Fibroblast of the aortic adventitia (primary cell): ENCODE results near the gene DENND2A. TPM values are rescaled to one million over a fixed set of nuclear protein-coding genes. Genes with fewer than 3 reads are reported as not detected.

Source experiments
- DNase-seq: peaks from one replicate; pipeline ENCODE4 v3.0.0-alpha.2; 2010; ENCODE audit warnings: low read depth
- H3K4me3 ChIP-seq: 2 replicates; pipeline ENCODE4 v1.5.1; 2011; ENCODE audit warnings: low read depth, mild to moderate bottlenecking, control low read depth, low read length, moderate library complexity
- total RNA-seq: library from RNA; depleted of rRNA; stranded (reverse); fragments of >200 nt; gene quantifications from 2 replicates; pipeline ENCODE4 v1.2.3, GENCODE V29; 2012; ENCODE audit warnings: low replicate concordance
- TF ChIP-seq, protein P1 (sequence below): IDR thresholded peaks from 2 replicates; pipeline ENCODE4 v1.5.1; 2011; ENCODE audit warnings: mild to moderate bottlenecking, low read length, control low read depth, inconsistent platforms; ENCODE audit not compliant: insufficient read depth

Gene DENND2A
- total RNA-seq, 1 donor: 17.7 TPM

DNA sequence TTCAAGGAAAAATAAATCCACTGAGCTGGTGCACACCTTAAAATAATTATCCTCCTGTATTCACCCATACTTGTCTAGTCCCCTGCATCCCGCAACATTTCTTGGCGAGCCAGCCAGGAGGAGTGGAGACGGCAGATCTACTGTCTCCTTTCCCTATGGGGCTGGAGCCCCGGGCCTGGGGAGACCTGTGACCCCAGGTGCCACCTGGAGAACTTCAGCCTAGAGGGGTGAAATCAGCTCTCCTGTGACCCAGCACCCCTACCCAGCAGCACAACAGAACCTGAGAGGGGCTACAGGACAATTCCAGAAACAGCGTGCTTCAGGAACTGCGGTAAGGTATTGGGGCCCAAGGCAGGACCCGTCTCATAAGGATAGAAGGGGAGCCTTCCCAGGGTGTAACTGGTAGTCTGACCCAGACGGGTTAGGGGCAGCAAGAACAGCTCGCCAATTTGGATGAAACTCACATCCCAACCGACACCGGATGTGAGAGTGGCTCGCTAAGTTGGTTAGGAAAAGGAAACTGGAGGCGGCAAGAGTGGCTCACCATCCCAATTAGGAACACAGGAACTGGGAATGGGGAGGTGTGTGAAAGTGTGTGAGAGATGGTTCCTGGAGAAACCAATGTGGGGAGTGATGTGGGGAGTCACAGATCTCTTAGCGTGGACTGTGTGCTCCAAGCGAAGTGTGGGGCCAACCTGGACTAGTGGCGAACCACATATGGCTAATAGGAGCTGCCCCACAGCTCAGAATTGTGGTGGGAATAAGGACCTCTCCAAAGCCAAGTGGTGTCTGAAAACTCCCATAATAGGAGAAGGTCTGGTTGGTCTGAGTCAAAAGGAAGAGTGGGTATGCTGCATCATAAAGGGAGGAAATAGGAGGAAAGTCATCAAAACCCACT lies 15.1 kb upstream of the DENND2A start:
- TF ChIP-seq, protein P1, sequence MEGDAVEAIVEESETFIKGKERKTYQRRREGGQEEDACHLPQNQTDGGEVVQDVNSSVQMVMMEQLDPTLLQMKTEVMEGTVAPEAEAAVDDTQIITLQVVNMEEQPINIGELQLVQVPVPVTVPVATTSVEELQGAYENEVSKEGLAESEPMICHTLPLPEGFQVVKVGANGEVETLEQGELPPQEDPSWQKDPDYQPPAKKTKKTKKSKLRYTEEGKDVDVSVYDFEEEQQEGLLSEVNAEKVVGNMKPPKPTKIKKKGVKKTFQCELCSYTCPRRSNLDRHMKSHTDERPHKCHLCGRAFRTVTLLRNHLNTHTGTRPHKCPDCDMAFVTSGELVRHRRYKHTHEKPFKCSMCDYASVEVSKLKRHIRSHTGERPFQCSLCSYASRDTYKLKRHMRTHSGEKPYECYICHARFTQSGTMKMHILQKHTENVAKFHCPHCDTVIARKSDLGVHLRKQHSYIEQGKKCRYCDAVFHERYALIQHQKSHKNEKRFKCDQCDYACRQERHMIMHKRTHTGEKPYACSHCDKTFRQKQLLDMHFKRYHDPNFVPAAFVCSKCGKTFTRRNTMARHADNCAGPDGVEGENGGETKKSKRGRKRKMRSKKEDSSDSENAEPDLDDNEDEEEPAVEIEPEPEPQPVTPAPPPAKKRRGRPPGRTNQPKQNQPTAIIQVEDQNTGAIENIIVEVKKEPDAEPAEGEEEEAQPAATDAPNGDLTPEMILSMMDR: no peak
- H3K4me3 ChIP-seq: no peak overlapping the region

DNA sequence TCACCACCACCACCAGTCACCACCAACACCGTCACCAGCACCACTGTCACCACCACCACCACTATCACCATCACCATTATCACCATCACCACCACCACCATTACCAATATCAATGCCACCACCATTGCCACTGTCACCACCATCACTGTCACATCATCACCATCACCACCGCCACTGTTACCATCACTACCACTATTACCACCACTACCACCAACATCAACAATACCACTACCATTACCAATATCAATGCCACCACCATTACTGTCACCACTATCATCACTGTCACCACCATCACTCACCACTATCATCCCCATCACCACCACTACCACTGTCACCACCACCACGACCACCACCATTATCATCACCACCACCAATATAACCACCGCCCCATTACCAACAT lies 14.0 kb upstream of the DENND2A start:
- H3K4me3 ChIP-seq: no peak overlapping the region
- DNase-seq: no peak
- TF ChIP-seq, protein P1: no peak

More for the DNA sequence above, 15.1 kb upstream of the DENND2A start:
- no peak for DNase-seq

DNA sequence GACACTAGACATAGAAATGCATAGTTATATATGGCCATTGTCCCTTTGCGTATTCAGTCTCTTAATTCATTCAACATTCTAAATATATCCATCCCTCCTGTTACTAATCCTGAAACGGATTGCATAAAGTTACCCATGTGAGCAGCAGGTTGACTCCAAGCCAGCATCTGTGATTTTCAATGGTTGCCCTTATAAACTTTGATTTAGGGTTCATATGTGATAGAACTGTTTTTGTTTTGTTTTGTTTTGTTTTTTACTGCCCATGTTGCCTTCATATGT lies 13.4 kb upstream of the DENND2A start:
- DNase-seq: no peak
- TF ChIP-seq, protein P1: no peak
- no peak overlapping the region for H3K4me3 ChIP-seq

DNA sequence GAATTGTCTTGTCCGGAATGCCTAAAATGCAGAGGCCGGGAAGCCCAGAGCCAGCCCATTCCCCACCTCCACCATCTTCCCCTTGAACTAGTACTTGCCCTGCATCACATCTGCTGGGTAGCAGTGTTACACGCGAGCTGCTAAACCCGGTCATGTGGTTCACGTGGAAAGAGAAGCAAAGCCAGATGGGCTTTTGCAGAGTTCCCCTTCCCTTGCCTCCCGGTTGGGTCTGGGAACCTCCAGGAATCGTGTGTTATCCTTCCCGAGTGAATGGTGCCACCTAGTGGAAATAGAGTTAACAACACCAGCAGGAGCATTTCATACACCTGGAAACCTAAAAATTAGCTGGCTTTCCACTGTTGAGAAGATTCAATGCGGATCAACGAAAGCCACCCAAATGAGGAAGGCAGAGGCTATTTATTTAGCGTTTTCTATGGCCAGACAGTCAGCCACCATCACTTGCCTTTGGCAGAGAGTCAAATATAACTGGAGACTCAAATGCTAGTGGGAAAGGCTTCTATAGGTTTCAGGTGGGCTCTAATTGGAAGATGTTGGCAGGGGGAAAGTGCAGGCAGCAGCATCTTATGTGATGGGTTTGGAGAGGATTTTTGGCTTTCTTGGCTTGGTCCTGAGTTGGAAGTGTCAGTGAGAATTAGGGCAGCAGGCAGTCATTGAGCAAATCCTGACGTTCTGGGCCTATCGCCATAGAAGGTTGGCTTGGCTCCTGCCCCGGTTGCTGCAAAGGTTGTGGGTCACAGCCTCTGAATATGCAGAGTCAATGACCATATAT lies 12.9 kb upstream of the DENND2A start:
- TF ChIP-seq, protein P1: peak; percentile 81
- peak; percentile 89 for DNase-seq

DNA sequence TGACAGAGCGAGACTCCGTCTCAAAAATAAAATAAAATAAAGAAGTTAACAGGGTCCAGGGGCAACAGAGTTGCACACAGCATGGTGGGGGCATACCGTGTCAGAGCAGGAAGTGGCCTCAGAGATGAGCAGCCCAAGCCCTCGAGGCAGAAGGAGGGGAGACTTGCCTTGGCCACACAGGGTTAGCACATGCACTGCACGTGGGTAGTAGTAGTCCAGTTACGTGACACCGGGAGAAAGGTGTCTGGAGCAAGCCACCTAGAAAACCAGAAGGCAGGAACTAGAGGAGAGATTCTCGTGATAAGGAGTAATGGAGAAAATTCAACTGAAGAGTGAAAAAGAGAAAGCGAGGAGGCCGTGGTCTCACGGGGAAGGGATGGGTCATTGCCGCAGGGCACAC lies 9.8 kb upstream of the DENND2A start:
- TF ChIP-seq, protein P1: no peak
- H3K4me3 ChIP-seq: no peak overlapping the region
- no peak for DNase-seq

More for the DNA sequence above, 12.9 kb upstream of the DENND2A start:
- H3K4me3 ChIP-seq: no peak overlapping the region

DNA sequence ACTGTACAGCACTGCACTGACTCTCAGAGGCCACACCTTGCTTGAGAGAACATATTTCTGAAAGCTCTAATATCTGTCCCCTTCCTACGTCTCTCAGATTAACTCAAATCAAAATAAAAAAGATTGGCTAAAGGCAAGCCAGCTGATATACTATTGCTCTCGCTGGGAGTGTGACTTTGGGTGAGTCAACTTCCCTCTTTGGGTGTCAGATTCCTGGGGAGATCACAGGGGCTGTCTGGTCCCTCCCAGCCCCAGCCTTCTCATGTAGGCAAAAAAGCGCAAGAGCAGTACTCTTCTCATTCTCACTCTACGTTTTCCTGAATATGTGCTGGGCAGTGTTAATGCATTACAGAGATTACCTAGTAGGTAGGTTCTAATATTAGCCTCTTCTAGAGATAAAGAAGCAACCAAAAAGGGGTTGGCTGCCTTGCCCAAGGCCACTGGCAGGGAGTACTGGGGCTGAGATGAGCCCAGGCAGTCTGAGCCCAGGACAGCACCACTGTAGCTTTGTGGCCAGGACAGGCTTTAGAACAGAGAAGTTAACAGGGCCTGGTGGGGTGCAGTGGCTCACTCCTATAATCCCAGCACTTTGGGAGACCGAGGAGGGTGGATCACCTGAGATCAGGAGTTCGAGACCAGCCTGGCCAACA lies 9.1 kb upstream of the DENND2A start:
- TF ChIP-seq, protein P1: no peak
- no peak overlapping the region for H3K4me3 ChIP-seq
- no peak for DNase-seq
